HEK293 (cell line): Measurements from ENCODE around the gene GNB2.

Experiments used
- EGR2 ChIP-seq: fragments of 450-650 bp; formaldehyde crosslinking; IDR thresholded peaks from 2 replicates; pipeline ENCODE4 v1.5.1; 2016; ENCODE audit warnings: low read depth, missing biosample characterization, missing genetic modification characterization
- FEZF1 ChIP-seq: fragments of 450-650 bp; formaldehyde crosslinking; IDR thresholded peaks from 2 replicates; pipeline ENCODE4 v1.5.1; 2016; ENCODE audit warnings: missing biosample characterization, missing genetic modification characterization
- HOXD13 ChIP-seq: sonication (generic); formaldehyde crosslinking; IDR thresholded peaks from 2 replicates; pipeline ENCODE4 v1.8.0; 2022; ENCODE audit warnings: missing genetic modification reagents, borderline replicate concordance
- SCRT2 ChIP-seq: fragments of 450-650 bp; formaldehyde crosslinking; IDR thresholded peaks from 2 replicates; pipeline ENCODE4 v1.5.1; 2016; ENCODE audit warnings: missing biosample characterization, missing genetic modification characterization
- SP2 ChIP-seq: fragments of 450-650 bp; formaldehyde crosslinking; IDR thresholded peaks from 2 replicates; pipeline ENCODE4 v1.5.1; 2016; ENCODE audit warnings: missing biosample characterization, missing genetic modification characterization
- YY1 ChIP-seq: fragments of 450-650 bp; formaldehyde crosslinking; IDR thresholded peaks from 2 replicates; pipeline ENCODE4 v1.5.1; 2018; ENCODE audit warnings: missing biosample characterization, missing genetic modification characterization
- ZBTB20 ChIP-seq: fragments of 450-650 bp; formaldehyde crosslinking; IDR thresholded peaks from 2 replicates; pipeline ENCODE4 v1.5.1; 2016; ENCODE audit warnings: missing biosample characterization, missing genetic modification characterization
- ZFP41 ChIP-seq: fragments of 450-650 bp; formaldehyde crosslinking; IDR thresholded peaks from 2 replicates; pipeline ENCODE4 v1.5.1; 2016; ENCODE audit warnings: missing biosample characterization, missing genetic modification characterization, borderline replicate concordance
- ZIC2 ChIP-seq: fragments of 450-650 bp; formaldehyde crosslinking; IDR thresholded peaks from 2 replicates; pipeline ENCODE4 v1.5.1; 2016; ENCODE audit warnings: missing biosample characterization, missing genetic modification characterization
- ZNF121 ChIP-seq: fragments of 450-650 bp; formaldehyde crosslinking; IDR thresholded peaks from 2 replicates; pipeline ENCODE4 v1.5.1; 2016; ENCODE audit warnings: missing biosample characterization, missing genetic modification characterization
- ZNF146 ChIP-seq: fragments of 450-650 bp; formaldehyde crosslinking; IDR thresholded peaks from 2 replicates; pipeline ENCODE4 v1.5.1; 2016; ENCODE audit warnings: missing biosample characterization, missing genetic modification characterization
- ZNF211 ChIP-seq: fragments of 450-650 bp; formaldehyde crosslinking; IDR thresholded peaks from 2 replicates; pipeline ENCODE4 v1.5.1; 2016; ENCODE audit warnings: low read depth, missing biosample characterization, missing genetic modification characterization
- ZNF37A ChIP-seq: fragments of 450-650 bp; IDR thresholded peaks from 2 replicates; pipeline ENCODE4 v1.5.1; 2018; ENCODE audit warnings: missing biosample characterization, missing genetic modification characterization
- ZNF560 ChIP-seq: fragments of 450-650 bp; formaldehyde crosslinking; IDR thresholded peaks from 2 replicates; pipeline ENCODE4 v1.5.1; 2017; ENCODE audit warnings: missing biosample characterization, missing genetic modification characterization, borderline replicate concordance
- ZNF600 ChIP-seq: fragments of 450-650 bp; formaldehyde crosslinking; IDR thresholded peaks from 2 replicates; pipeline ENCODE4 v1.5.1; 2016; ENCODE audit warnings: missing biosample characterization, missing genetic modification characterization
- ZNF626 ChIP-seq: fragments of 450-650 bp; sonication (Bioruptor Pico); formaldehyde crosslinking; IDR thresholded peaks from 2 replicates; pipeline ENCODE4 v1.5.1; 2018; ENCODE audit warnings: missing biosample characterization, missing genetic modification characterization, inconsistent platforms
- ZNF776 ChIP-seq: fragments of 450-650 bp; formaldehyde crosslinking; IDR thresholded peaks from 2 replicates; pipeline ENCODE4 v1.5.0; 2017; ENCODE audit warnings: missing biosample characterization, missing genetic modification characterization, borderline replicate concordance
- TF ChIP-seq, protein P1 (sequence below): fragments of 450-650 bp; formaldehyde crosslinking; IDR thresholded peaks from 2 replicates; pipeline ENCODE4 v1.5.1; 2016; ENCODE audit warnings: missing biosample characterization, missing genetic modification characterization, borderline replicate concordance
- TF ChIP-seq, protein P2 (sequence below): fragments of 450-650 bp; formaldehyde crosslinking; IDR thresholded peaks from 2 replicates; pipeline ENCODE4 v1.5.1; 2016; ENCODE audit warnings: missing biosample characterization, missing genetic modification characterization
- TF ChIP-seq, protein P3 (sequence below): fragments of 450-650 bp; formaldehyde crosslinking; IDR thresholded peaks from 2 replicates; pipeline ENCODE4 v1.5.1; 2016; ENCODE audit warnings: missing biosample characterization, missing genetic modification characterization
- TF ChIP-seq, protein P4 (sequence below): fragments of 450-650 bp; formaldehyde crosslinking; IDR thresholded peaks from 2 replicates; pipeline ENCODE4 v1.5.1; 2016; ENCODE audit warnings: missing biosample characterization, missing genetic modification characterization
- TF ChIP-seq, protein P5 (sequence below): fragments of 450-650 bp; formaldehyde crosslinking; conservative IDR thresholded peaks from 2 replicates; pipeline ENCODE4 v1.5.1; 2016; ENCODE audit warnings: low read depth, missing biosample characterization, missing genetic modification characterization

The GNB2 gene

DNA sequence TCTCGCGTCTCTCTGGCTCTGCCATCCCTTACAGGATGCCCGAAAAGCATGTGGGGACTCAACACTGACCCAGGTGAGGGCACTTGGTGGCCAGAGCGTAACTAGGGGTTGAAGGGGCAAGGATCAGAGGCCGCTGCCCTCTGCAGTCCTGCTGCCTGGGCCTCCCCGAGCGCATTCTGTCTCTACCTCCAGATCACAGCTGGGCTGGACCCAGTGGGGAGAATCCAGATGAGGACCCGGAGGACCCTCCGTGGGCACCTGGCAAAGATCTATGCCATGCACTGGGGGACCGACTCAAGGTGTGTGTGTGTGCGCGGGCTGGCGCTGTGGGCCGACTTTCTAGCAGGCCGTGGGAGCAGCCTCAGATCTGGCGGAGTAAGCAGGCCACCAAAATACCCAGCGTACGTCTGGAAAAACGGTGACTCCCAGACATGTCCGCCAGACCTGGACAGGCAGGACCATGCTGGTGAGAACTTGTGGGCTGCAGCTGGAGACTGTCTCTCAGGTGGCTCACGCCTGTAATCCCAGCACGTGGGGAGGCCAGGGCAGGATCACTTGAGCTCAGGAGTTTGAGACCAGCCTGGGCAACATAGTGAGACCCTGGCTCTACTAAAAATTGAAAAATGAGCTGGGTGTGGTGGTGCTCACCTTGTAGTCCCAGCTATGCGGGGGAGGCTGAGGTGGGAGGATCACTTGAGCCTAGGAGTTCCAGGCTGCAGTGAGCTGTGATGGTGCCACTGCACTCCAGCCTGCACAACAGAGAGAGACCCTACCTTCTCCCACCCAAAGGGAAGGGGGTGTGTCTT is 3.2 kb downstream of the GNB2 start (continued):
- TF ChIP-seq ZNF626 (tag by site-specific recombination) (no peak), ZNF600 (tag by site-specific recombination) (0 out of 2 replicates have a peak, but pooled peaks have one; percentile 10), FEZF1 (no peak), HOXD13 (CRISPR knock-in tag) (no peak), ZIC2 (no peak), ZNF776 (no peak), YY1 (tag by site-specific recombination) (no peak), ZNF211 (no peak), ZNF560 (tag by site-specific recombination) (no peak), EGR2 (tag by site-specific recombination) (0 out of 2 replicates have a peak, but pooled peaks have one; percentile 15), SCRT2 (no peak), ZNF146 (tag by site-specific recombination) (no peak), SP2 (tag by site-specific recombination) (peak; percentile 17; the same call in 1 of the 2 replicates), ZNF121 (tag by site-specific recombination) (peak; percentile 98), ZBTB20 (tag by site-specific recombination) (no peak), ZNF37A (tag by site-specific recombination) (no peak), ZFP41 (tag by site-specific recombination) (no peak)
- TF ChIP-seq, protein P1, sequence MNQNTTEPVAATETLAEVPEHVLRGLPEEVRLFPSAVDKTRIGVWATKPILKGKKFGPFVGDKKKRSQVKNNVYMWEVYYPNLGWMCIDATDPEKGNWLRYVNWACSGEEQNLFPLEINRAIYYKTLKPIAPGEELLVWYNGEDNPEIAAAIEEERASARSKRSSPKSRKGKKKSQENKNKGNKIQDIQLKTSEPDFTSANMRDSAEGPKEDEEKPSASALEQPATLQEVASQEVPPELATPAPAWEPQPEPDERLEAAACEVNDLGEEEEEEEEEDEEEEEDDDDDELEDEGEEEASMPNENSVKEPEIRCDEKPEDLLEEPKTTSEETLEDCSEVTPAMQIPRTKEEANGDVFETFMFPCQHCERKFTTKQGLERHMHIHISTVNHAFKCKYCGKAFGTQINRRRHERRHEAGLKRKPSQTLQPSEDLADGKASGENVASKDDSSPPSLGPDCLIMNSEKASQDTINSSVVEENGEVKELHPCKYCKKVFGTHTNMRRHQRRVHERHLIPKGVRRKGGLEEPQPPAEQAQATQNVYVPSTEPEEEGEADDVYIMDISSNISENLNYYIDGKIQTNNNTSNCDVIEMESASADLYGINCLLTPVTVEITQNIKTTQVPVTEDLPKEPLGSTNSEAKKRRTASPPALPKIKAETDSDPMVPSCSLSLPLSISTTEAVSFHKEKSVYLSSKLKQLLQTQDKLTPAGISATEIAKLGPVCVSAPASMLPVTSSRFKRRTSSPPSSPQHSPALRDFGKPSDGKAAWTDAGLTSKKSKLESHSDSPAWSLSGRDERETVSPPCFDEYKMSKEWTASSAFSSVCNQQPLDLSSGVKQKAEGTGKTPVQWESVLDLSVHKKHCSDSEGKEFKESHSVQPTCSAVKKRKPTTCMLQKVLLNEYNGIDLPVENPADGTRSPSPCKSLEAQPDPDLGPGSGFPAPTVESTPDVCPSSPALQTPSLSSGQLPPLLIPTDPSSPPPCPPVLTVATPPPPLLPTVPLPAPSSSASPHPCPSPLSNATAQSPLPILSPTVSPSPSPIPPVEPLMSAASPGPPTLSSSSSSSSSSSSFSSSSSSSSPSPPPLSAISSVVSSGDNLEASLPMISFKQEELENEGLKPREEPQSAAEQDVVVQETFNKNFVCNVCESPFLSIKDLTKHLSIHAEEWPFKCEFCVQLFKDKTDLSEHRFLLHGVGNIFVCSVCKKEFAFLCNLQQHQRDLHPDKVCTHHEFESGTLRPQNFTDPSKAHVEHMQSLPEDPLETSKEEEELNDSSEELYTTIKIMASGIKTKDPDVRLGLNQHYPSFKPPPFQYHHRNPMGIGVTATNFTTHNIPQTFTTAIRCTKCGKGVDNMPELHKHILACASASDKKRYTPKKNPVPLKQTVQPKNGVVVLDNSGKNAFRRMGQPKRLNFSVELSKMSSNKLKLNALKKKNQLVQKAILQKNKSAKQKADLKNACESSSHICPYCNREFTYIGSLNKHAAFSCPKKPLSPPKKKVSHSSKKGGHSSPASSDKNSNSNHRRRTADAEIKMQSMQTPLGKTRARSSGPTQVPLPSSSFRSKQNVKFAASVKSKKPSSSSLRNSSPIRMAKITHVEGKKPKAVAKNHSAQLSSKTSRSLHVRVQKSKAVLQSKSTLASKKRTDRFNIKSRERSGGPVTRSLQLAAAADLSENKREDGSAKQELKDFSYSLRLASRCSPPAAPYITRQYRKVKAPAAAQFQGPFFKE (tag by site-specific recombination) = no peak
- TF ChIP-seq, protein P2, sequence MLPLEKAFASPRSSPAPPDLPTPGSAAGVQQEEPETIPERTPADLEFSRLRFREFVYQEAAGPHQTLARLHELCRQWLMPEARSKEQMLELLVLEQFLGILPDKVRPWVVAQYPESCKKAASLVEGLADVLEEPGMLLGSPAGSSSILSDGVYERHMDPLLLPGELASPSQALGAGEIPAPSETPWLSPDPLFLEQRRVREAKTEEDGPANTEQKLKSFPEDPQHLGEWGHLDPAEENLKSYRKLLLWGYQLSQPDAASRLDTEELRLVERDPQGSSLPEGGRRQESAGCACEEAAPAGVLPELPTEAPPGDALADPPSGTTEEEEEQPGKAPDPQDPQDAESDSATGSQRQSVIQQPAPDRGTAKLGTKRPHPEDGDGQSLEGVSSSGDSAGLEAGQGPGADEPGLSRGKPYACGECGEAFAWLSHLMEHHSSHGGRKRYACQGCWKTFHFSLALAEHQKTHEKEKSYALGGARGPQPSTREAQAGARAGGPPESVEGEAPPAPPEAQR = no peak
- TF ChIP-seq, protein P3, sequence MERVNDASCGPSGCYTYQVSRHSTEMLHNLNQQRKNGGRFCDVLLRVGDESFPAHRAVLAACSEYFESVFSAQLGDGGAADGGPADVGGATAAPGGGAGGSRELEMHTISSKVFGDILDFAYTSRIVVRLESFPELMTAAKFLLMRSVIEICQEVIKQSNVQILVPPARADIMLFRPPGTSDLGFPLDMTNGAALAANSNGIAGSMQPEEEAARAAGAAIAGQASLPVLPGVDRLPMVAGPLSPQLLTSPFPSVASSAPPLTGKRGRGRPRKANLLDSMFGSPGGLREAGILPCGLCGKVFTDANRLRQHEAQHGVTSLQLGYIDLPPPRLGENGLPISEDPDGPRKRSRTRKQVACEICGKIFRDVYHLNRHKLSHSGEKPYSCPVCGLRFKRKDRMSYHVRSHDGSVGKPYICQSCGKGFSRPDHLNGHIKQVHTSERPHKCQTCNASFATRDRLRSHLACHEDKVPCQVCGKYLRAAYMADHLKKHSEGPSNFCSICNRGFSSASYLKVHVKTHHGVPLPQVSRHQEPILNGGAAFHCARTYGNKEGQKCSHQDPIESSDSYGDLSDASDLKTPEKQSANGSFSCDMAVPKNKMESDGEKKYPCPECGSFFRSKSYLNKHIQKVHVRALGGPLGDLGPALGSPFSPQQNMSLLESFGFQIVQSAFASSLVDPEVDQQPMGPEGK = peak; percentile 52; the same call in 1 of the 2 replicates
- TF ChIP-seq, protein P4, sequence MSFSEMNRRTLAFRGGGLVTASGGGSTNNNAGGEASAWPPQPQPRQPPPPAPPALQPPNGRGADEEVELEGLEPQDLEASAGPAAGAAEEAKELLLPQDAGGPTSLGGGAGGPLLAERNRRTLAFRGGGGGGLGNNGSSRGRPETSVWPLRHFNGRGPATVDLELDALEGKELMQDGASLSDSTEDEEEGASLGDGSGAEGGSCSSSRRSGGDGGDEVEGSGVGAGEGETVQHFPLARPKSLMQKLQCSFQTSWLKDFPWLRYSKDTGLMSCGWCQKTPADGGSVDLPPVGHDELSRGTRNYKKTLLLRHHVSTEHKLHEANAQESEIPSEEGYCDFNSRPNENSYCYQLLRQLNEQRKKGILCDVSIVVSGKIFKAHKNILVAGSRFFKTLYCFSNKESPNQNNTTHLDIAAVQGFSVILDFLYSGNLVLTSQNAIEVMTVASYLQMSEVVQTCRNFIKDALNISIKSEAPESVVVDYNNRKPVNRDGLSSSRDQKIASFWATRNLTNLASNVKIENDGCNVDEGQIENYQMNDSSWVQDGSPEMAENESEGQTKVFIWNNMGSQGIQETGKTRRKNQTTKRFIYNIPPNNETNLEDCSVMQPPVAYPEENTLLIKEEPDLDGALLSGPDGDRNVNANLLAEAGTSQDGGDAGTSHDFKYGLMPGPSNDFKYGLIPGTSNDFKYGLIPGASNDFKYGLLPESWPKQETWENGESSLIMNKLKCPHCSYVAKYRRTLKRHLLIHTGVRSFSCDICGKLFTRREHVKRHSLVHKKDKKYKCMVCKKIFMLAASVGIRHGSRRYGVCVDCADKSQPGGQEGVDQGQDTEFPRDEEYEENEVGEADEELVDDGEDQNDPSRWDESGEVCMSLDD (tag by site-specific recombination) = no peak
- TF ChIP-seq, protein P5, sequence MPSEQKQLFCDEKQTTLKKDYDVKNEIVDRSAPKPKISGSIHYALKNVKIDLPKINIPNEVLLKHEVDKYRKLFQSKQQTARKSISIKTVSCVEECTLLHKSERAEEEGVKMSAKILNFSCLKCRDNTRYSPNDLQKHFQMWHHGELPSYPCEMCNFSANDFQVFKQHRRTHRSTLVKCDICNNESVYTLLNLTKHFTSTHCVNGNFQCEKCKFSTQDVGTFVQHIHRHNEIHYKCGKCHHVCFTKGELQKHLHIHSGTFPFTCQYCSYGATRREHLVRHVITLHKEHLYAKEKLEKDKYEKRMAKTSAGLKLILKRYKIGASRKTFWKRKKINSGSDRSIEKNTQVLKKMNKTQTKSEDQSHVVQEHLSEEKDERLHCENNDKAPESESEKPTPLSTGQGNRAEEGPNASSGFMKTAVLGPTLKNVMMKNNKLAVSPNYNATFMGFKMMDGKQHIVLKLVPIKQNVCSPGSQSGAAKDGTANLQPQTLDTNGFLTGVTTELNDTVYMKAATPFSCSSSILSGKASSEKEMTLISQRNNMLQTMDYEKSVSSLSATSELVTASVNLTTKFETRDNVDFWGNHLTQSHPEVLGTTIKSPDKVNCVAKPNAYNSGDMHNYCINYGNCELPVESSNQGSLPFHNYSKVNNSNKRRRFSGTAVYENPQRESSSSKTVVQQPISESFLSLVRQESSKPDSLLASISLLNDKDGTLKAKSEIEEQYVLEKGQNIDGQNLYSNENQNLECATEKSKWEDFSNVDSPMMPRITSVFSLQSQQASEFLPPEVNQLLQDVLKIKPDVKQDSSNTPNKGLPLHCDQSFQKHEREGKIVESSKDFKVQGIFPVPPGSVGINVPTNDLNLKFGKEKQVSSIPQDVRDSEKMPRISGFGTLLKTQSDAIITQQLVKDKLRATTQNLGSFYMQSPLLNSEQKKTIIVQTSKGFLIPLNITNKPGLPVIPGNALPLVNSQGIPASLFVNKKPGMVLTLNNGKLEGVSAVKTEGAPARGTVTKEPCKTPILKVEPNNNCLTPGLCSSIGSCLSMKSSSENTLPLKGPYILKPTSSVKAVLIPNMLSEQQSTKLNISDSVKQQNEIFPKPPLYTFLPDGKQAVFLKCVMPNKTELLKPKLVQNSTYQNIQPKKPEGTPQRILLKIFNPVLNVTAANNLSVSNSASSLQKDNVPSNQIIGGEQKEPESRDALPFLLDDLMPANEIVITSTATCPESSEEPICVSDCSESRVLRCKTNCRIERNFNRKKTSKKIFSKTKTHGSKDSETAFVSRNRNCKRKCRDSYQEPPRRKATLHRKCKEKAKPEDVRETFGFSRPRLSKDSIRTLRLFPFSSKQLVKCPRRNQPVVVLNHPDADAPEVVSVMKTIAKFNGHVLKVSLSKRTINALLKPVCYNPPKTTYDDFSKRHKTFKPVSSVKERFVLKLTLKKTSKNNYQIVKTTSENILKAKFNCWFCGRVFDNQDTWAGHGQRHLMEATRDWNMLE (tag by site-specific recombination) = no peak
